Naive thymus-derived CD8-positive, alpha-beta T cell (primary cell): ENCODE results near the gene ATOH8. TPM values are rescaled to one million over a fixed set of nuclear protein-coding genes. Genes with fewer than 3 reads are reported as not detected.

Source experiments
- ATAC-seq, 2 donors: fragments of 150-1000 bp; cut with Tn5 transposase in 1 of 2; sonication (Bioruptor Pico), chemical (Tn5 transposase) in 1 of 2; 1 replicate in 1 of 2; 2 replicates in 1 of 2; pipeline ENCODE4 v1.10.0; 2021; ENCODE audit warnings: mild to moderate bottlenecking in 2 of 2, moderate library complexity in 2 of 2
- POLR2A ChIA-PET: fragments of 350-600 bp; sonication (Branson Sonifier 250); formaldehyde crosslinking; loops from one replicate; lab custom pipeline; 2021; ENCODE audit warnings: antibody characterized with exemption; lab: Charles Lee
- DNase-seq, 10 donors: peaks; one replicate each; pipeline versions ENCODE4 v3.0.0 to v3.0.0-alpha.2; 2020 to 2022
- H3K27ac Mint-ChIP-seq, 10 donors: one replicate each; pipeline ENCODE4 v1.8.0; 2020 to 2022; ENCODE audit warnings: mild to moderate bottlenecking in 10 of 10, mixed read lengths in 10 of 10, moderate library complexity in 4 of 10, inconsistent platforms in 1 of 10
- H3K27me3 Mint-ChIP-seq, 5 donors: one replicate each; pipeline ENCODE4 v1.8.0; 2021 to 2022; ENCODE audit warnings: mixed read lengths in 5 of 5
- H3K36me3 Mint-ChIP-seq, 3 donors: one replicate each; pipeline ENCODE4 v1.8.0; 2020 to 2022; ENCODE audit warnings: mixed read lengths in 3 of 3, mild to moderate bottlenecking in 2 of 3, inconsistent platforms in 1 of 3
- H3K4me1 Mint-ChIP-seq, 4 donors: one replicate each; pipeline ENCODE4 v1.8.0; 2021 to 2022; ENCODE audit warnings: mixed read lengths in 4 of 4
- H3K4me3 Mint-ChIP-seq, 10 donors: one replicate each; pipeline ENCODE4 v1.8.0; 2020 to 2022; ENCODE audit warnings: mild to moderate bottlenecking in 10 of 10, mixed read lengths in 10 of 10, moderate library complexity in 6 of 10, inconsistent platforms in 1 of 10
- H3K9me3 Mint-ChIP-seq, 9 donors: one replicate each; pipeline ENCODE4 v1.8.0; 2020 to 2022; ENCODE audit warnings: mixed read lengths in 9 of 9, mild to moderate bottlenecking in 3 of 9, inconsistent platforms in 1 of 9, moderate library complexity in 1 of 9
- polyA plus RNA-seq, 3 donors: library from polyadenylated mRNA; unstranded; fragments of 300-500 nt; fragmentation: Illumina TruSeq; gene quantifications; one replicate each; pipeline ENCODE4 v1.2.3, GENCODE V29; 2021
- total RNA-seq, 8 experiments: library from RNA in 2 of 8; stranded (reverse) in 2 of 8; gene quantifications; one replicate each; pipeline ENCODE4 v1.2.3 and lab custom pipeline; 2021 to 2026

The ATOH8 gene
- total and polyA plus RNA-seq, 5 experiments from 2014 or later, result not detected

DNA sequence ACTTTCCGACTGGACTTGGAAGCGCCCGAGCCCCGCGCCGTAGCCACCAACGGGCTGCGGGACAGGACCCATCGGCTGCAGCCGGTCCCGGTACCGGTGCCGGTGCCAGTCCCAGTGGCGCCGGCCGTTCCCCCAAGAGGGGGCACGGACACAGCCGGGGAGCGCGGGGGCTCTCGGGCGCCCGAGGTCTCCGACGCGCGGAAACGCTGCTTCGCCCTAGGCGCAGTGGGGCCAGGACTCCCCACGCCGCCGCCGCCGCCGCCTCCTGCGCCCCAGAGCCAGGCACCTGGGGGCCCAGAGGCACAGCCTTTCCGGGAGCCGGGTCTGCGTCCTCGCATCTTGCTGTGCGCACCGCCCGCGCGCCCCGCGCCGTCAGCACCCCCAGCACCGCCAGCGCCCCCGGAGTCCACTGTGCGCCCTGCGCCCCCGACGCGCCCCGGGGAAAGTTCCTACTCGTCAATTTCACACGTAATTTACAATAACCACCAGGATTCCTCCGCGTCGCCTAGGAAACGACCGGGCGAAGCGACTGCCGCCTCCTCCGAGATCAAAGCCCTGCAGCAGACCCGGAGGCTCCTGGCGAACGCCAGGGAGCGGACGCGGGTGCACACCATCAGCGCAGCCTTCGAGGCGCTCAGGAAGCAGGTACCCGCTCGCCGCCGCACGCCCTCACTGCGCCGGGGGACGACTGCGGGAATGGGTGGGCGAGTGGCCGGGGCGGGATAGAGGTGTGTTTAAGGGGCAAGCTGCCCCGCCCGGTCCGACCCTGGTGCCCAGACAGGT is 713 bp downstream of the ATOH8 start:
- peak; percentile 54 to 63 for ATAC-seq
- peak in 6 of 10 donors; percentile 33 to 51 (median 34) for DNase-seq
- Mint-ChIP-seq H3K4me3 (peak overlapping the region; percentile 72 to 88 (median 82)), H3K36me3 (peaks cover 0 to 4% (median 0%) of the 10 kb centered on the region in 3 donors), H3K4me1 (peaks cover 15 to 25% (median 21%) of the 10 kb centered on the region in 4 donors), H3K27me3 (peaks cover 33 to 83% (median 53%) of the 10 kb centered on the region in 5 donors), H3K27ac (peak overlapping the region in 2 of 10 donors; percentile 53 to 62), H3K9me3 (no peaks in the 10 kb centered on the region)
- POLR2A ChIA-PET, result no interaction called here

DNA sequence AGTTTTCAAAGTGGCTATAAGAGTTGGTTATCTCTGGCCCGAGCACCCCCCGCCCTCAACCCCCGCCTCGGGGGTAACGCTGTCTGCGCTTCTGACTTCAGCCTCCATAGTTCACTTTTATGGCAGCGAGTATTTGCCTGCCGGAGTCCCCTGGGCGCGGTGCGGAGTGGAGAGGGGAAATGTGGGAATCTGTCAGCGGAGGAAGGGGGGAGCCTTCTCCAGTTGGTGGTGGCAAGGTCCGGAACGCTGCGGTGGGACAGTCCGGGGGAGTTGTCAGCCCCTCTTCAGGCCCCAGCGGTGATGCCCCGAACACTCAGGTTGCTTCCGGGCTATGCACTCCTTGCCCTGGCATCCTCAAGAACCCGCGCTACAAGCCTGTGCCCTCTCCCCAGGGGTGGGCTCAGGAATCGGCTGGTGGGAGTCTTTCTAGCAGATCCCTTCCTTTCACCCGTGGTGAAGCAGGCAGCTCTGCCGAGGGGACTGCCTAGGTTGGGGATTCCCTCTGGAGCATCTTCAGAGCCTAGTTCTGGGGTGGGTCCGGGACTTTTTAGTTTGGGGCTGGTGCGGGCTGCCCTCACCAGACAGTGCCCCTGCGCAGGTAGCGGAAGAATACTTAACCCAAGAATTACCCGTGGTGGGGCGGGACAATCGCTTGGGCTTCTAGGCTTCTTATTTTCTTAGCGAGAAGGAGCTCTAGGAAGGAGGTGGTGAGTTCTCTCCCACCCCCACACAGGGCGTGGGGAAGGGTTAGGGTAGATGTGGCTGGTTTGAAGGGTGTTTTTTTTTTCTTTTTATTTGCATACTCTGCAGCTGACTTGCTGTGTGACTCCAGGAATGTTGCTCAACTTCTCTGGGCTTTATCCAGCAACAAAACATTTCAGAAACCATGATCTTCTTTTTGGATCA is 1.6 kb downstream of the ATOH8 start:
- POLR2A ChIA-PET, result no interaction called here
- peak overlapping the region in 3 of 10 donors; percentile 22 to 80 (median 53) for H3K27ac Mint-ChIP-seq
- H3K4me3 Mint-ChIP-seq, result peak overlapping the region; percentile 72 to 88 (median 82)
- H3K36me3 Mint-ChIP-seq, result peaks cover 0 to 4% (median 0%) of the 10 kb centered on the region in 3 donors
- H3K4me1 Mint-ChIP-seq, result peaks cover 13 to 25% (median 19%) of the 10 kb centered on the region in 4 donors
- H3K27me3 Mint-ChIP-seq, result peaks cover 34 to 86% (median 50%) of the 10 kb centered on the region in 5 donors
- no peaks in the 10 kb centered on the region for H3K9me3 Mint-ChIP-seq
- DNase-seq (peak in 2 of 10 donors; percentile 4 to 11), ATAC-seq (peak; percentile 37 to 48)

- H3K36me3 Mint-ChIP-seq, result peaks cover 0 to 4% (median 0%) of the 10 kb centered on the region in 3 donors
- H3K27me3 Mint-ChIP-seq, result peaks cover 34 to 86% (median 50%) of the 10 kb centered on the region in 5 donors
- no peak overlapping the region for H3K27ac Mint-ChIP-seq
- H3K4me3 Mint-ChIP-seq, result no peak overlapping the region
- ATAC-seq (no peak), DNase-seq (no peak)
- POLR2A ChIA-PET, result no interaction called here
- peaks cover 13 to 25% (median 19%) of the 10 kb centered on the region in 4 donors for H3K4me1 Mint-ChIP-seq
- no peaks in the 10 kb centered on the region for H3K9me3 Mint-ChIP-seq
These were observed 2.4 kb downstream of the ATOH8 start for GRCh38 chr2:85756195-85756594.

GRCh38 chr2:85756822-85757435 is 3.1 kb downstream of the ATOH8 start:
- no peak for DNase-seq
- POLR2A ChIA-PET, result no interaction called here
- Mint-ChIP-seq H3K27me3 (peaks cover 30 to 80% (median 45%) of the 10 kb centered on the region in 5 donors), H3K9me3 (no peaks in the 10 kb centered on the region), H3K27ac (no peak overlapping the region), H3K4me3 (peak overlapping the region in 1 of 10 donors; percentile 26), H3K4me1 (peaks cover 9 to 25% (median 17%) of the 10 kb centered on the region in 4 donors), H3K36me3 (no peaks in the 10 kb centered on the region)
- no peak for ATAC-seq

- Mint-ChIP-seq H3K9me3 (no peaks in the 10 kb centered on the region), H3K27me3 (peaks cover 28 to 70% (median 43%) of the 10 kb centered on the region in 5 donors), H3K4me3 (no peak overlapping the region), H3K36me3 (no peaks in the 10 kb centered on the region), H3K4me1 (peaks cover 9 to 25% (median 16%) of the 10 kb centered on the region in 4 donors), H3K27ac (no peak overlapping the region)
- no peak for ATAC-seq
- POLR2A ChIA-PET, result no interaction called here
- no peak for DNase-seq
These were observed 4.1 kb downstream of the ATOH8 start for GRCh38 chr2:85757860-85758259.

GRCh38 chr2:85758361-85759256 is 4.8 kb downstream of the ATOH8 start:
- Mint-ChIP-seq H3K9me3 (no peaks in the 10 kb centered on the region), H3K4me3 (no peak overlapping the region), H3K4me1 (peaks cover 9 to 19% (median 12%) of the 10 kb centered on the region in 4 donors), H3K36me3 (no peaks in the 10 kb centered on the region), H3K27ac (no peak overlapping the region), H3K27me3 (peaks cover 31 to 69% (median 44%) of the 10 kb centered on the region in 5 donors)
- DNase-seq (no peak), ATAC-seq (no peak)
- POLR2A ChIA-PET, result no interaction called here

- Mint-ChIP-seq H3K36me3 (no peaks in the 10 kb centered on the region), H3K9me3 (no peaks in the 10 kb centered on the region), H3K4me1 (peaks cover 9 to 15% (median 12%) of the 10 kb centered on the region in 4 donors), H3K27me3 (peaks cover 31 to 75% (median 45%) of the 10 kb centered on the region in 5 donors), H3K27ac (no peak overlapping the region), H3K4me3 (no peak overlapping the region)
- POLR2A ChIA-PET, result no interaction called here
- DNase-seq (no peak), ATAC-seq (no peak)
These were observed 5.4 kb downstream of the ATOH8 start for GRCh38 chr2:85759257-85759613.

GRCh38 chr2:85760371-85760770 is 6.6 kb downstream of the ATOH8 start:
- POLR2A ChIA-PET, result no interaction called here
- Mint-ChIP-seq H3K36me3 (no peaks in the 10 kb centered on the region), H3K4me3 (no peak overlapping the region), H3K27ac (no peak overlapping the region), H3K4me1 (peaks cover 6 to 8% (median 7%) of the 10 kb centered on the region in 4 donors), H3K9me3 (no peaks in the 10 kb centered on the region), H3K27me3 (peaks cover 29 to 76% (median 47%) of the 10 kb centered on the region in 5 donors)
- ATAC-seq (no peak), DNase-seq (no peak)

DNA sequence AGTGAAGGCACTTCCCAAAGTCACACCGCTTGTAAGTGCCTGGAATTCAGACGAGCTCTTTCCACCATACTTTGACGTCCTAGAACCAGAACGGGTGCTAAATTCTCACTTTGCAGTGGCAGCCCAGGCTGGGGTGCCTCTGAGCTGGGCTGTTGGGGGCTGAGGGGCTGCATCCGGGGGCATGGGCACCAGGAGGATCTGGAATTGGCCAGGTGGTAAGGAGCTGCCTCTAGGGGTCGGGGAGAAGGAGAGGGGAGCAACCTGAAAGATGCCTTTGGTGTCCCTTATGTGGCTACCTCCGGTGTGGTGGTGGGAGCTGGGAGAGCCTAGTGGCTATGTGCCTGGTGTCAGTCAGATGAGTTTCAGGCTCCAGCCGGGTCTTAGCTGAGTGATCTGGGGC is 7.1 kb downstream of the ATOH8 start:
- Mint-ChIP-seq H3K27ac (no peak overlapping the region), H3K27me3 (peaks cover 25 to 76% (median 48%) of the 10 kb centered on the region in 5 donors), H3K4me3 (no peak overlapping the region), H3K4me1 (peaks cover 4 to 8% (median 5%) of the 10 kb centered on the region in 4 donors), H3K36me3 (no peaks in the 10 kb centered on the region), H3K9me3 (no peaks in the 10 kb centered on the region)
- ATAC-seq, result no peak
- POLR2A ChIA-PET, result no interaction called here
- DNase-seq, result no peak

DNA sequence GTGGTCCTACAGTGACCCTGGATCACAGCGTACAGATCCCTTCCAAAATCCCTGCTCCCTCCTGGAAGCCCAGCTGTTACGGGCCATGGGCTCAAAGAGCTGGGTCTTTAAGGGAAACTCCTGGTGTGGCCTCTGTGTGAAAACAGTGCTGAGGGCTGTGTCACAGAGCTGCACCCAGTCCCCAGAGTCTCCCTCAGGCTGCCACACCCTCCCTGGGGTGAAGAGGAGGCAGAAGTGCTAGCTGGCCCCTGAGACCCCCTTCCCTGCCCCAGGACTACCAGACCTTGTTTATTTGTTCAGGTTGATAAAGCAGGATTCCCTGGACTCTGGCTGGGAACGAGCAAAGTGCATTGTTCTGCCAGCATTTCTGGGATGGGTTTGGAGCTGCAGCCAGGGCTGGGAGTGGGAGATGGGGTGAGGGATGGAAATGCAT is 7.7 kb downstream of the ATOH8 start:
- H3K27ac Mint-ChIP-seq, result no peak overlapping the region
- no peak for ATAC-seq
- POLR2A ChIA-PET, result no interaction called here
- no peaks in the 10 kb centered on the region for H3K36me3 Mint-ChIP-seq
- peaks cover 4 to 14% (median 8%) of the 10 kb centered on the region in 4 donors for H3K4me1 Mint-ChIP-seq
- H3K27me3 Mint-ChIP-seq, result peaks cover 29 to 76% (median 51%) of the 10 kb centered on the region in 5 donors
- no peak overlapping the region for H3K4me3 Mint-ChIP-seq
- DNase-seq, result no peak
- H3K9me3 Mint-ChIP-seq, result no peaks in the 10 kb centered on the region

DNA sequence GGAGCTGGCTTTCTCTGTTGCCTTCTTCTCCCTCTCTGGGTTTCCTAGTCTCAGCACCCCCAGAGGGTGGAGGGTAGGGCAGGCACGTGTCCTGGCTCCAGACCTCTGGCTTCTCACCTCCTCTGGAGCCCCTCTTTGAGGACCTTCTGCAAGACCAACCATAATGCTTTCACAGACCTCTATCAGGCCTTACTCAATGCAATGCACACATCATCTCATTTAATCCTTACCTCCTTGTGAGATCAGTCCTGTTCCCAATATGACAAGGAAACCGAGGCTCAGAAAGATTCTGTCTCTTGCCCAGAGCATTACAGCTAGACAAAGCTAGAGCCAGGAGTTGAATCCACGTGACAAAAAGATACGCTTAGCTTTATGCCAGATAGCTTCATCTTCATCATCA is 8.2 kb downstream of the ATOH8 start:
- ATAC-seq (no peak), DNase-seq (no peak)
- H3K9me3 Mint-ChIP-seq, result no peaks in the 10 kb centered on the region
- POLR2A ChIA-PET, result no interaction called here
- H3K4me1 Mint-ChIP-seq, result peaks cover 4 to 15% (median 8%) of the 10 kb centered on the region in 4 donors
- no peak overlapping the region for H3K27ac Mint-ChIP-seq
- no peaks in the 10 kb centered on the region for H3K36me3 Mint-ChIP-seq
- H3K4me3 Mint-ChIP-seq, result no peak overlapping the region
- H3K27me3 Mint-ChIP-seq, result peaks cover 30 to 76% (median 51%) of the 10 kb centered on the region in 5 donors
